NCI-H524 treated with DMSO at 0.1 percent for 48 hours (cell line): ENCODE measurements around the gene ZNF672.

ENCODE experiments used
- DNase-seq: peaks from one replicate; lab custom pipeline; 2025; lab: John Stamatoyannopoulos, UW

Gene ZNF672

GRCh38 chr1:248837045-248837780 is 811 bp upstream of the ZNF672 start:
- no peak for DNase-seq

- peak; percentile 31 for DNase-seq
These were observed 538 bp downstream of the ZNF672 start for GRCh38 chr1:248838357-248839167.

GRCh38 chr1:248839168-248839555 is 1.1 kb downstream of the ZNF672 start:
- no peak for DNase-seq

- DNase-seq = no peak
These were observed 2.9 kb downstream of the ZNF672 start for GRCh38 chr1:248840946-248841345.

DNA sequence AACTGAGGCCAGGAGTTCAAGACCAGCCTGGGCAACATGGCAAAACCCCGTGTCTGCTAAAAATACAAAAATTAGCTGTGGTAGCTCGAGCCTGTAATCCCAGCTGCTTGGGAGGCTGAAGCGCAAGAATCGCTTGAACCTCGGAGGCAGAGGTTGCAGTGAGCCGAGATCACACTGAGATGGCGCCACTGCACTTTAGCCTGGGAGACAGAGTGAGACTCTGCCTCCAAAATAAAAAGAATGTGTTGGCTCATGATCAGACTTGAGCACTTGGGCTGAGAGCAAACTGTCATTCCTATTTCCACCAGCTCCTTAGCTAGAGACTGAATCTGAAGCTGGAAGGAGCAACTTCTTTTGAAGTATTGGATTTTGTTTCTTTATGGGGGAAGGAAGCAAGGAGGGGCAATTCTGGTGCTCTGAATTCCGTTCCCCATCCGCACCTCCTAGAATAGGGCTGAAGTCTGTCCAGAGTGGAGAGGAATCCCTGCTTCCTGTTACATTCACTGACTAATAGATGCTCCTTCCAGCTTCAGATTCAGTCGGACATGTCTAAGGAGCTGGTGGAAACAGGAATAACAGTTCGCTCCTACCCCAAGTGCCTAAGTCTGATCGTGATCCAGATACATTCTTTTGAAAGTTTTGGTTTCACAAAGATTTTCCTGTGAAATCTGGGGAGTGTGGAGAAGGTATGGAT is 3.8 kb downstream of the ZNF672 start:
- no peak for DNase-seq

DNA sequence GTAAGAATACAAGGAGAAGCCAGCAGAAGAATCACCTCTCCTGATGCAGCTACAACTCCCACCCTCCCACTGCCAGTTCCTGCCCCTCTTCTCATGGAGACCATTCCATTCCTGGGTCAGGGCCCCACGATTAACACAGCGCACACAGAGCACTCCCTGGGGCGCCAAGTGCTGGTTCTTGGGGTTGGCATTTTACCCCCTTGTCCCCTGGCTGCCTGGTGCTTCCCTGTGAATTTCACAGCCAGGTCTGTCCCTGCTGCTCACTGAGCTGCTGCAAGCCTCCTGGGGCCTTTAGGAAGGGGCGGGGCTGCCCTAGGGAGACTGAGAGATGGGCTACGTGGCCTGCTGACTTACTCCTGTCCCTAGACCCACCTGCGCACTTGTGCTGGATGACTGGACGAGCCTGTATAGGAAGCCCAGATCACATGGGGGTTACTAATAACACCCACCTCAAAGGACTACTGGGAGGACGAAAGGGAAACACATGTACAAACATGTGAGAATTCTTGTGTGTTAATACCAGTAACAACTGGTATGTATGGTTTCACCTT is 4.8 kb downstream of the ZNF672 start:
- no peak for DNase-seq

GRCh38 chr1:248843687-248844086 is 5.7 kb downstream of the ZNF672 start:
- no peak for DNase-seq

- no peak for DNase-seq
These were observed 6.5 kb downstream of the ZNF672 start for GRCh38 chr1:248844526-248844925.

DNA sequence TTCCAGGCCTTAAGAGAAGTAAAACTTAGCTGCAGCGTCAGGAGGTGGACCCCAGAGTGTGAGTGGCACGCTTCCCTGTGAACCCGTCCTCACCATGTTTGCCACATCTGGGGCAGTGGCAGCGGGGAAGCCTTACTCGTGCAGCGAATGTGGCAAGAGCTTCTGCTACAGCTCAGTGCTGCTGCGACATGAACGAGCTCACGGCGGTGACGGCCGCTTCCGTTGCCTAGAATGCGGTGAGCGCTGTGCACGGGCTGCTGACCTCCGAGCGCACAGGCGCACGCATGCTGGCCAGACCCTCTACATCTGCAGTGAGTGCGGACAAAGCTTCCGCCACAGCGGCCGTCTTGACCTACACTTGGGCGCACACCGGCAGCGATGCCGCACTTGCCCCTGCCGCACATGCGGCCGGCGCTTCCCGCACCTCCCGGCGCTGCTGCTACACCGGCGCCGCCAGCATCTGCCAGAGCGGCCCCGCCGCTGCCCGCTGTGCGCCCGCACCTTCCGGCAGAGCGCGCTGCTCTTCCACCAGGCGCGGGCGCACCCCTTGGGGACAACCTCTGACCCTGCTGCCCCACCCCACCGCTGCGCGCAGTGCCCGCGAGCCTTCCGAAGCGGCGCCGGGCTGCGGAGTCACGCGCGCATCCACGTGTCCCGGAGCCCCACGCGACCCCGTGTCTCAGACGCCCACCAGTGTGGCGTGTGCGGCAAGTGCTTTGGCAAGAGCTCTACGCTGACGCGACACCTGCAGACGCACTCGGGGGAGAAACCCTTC is 9.3 kb downstream of the ZNF672 start:
- DNase-seq = no peak

- no peak for DNase-seq
These were observed 10.0 kb downstream of the ZNF672 start for GRCh38 chr1:248847956-248848561.

- no peak for DNase-seq
These were observed 10.6 kb downstream of the ZNF672 start for GRCh38 chr1:248848602-248849001.

- DNase-seq = no peak
These were observed 11.1 kb downstream of the ZNF672 start for GRCh38 chr1:248849152-248849551.

DNA sequence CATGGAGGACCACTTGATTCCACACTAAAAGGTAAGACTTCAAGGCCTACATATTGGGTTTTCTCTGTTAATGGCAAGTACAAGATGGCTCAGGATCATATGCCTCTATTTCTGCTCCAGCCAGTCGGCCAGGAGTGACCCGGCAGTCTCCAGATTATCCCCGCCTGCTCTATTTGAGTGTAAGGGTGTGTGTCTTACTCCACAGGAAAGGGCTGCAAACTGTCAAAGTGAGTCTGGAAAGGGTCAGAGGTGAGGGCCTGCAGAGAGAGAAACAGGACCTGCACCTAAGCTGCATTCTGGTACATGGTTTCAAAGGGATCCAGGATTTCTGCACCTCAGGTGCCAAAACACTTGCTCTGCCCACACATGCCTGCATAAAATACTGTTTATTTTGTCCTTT is 11.6 kb downstream of the ZNF672 start:
- DNase-seq = no peak

DNA sequence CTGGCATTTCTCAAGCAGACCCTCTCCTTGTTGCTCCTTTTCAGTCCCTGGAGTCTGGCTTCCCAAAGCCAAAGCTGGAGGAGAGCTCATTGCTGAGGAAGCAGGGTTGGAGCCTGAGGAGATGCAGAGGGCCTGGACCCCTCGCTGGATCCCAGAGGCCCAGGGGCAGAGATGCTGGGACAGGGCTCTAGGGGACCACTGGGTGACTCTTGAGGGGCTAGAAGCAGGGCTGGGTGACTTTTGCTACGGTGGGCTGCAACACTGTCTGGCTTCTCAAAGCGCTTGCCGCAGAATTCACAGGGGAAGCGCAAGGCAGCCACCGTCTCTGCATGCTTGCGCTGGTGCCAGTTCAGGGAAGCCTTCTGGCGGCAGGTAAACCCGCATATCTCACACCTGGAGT is 12.1 kb downstream of the ZNF672 start:
- DNase-seq = no peak

DNA sequence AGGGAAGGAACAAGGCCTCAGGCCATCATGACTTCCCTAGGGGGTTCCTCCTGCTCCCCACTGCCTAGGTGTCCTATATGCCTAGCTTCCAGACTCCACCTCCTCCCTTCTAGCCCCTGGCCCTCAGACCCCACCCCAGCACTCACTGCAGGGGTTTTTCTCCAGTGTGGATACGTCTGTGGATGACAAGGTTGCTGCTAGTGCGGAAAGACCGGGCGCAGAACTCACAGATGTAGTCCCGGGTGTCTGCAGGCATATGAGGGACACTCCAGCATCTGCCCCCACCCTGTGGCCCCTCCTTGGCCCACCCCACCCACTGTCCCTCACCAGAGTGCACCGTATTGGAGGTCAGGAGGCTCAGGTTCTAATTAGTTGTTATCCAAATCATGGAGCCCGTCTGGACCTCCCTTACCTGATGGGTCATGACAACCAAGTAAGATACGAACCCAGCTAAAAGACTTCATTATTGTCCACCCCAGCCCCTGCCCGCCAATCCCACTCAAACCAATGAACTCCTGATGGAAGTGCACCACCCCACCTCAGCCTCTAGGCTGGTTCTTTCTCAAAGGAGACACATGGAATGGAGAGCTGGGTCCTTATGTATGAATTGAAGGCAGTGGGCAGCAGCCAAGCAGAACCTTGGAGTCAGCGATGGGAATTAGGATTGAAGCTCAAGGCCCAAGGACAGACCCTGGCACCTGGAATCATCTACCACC is 12.7 kb downstream of the ZNF672 start:
- no peak for DNase-seq

DNA sequence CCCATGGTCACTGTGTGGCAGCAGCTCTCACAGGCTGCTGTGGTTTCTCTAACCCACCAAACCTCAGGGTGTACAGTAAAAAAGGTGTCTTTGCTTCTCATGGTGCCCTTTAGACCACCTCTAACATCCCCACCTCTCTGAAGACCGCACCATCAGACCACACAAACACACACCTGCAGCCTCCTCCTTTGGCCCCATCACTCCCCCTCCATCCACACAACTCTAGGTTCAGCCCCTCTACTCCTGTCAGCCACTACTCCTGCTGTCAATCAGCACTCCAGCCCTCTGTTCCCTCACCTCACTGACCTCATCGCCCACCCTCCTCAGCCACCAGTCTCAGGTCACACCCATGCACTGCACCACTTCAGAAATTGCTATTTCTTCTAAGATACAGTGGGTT is 13.4 kb downstream of the ZNF672 start:
- no peak for DNase-seq

DNA sequence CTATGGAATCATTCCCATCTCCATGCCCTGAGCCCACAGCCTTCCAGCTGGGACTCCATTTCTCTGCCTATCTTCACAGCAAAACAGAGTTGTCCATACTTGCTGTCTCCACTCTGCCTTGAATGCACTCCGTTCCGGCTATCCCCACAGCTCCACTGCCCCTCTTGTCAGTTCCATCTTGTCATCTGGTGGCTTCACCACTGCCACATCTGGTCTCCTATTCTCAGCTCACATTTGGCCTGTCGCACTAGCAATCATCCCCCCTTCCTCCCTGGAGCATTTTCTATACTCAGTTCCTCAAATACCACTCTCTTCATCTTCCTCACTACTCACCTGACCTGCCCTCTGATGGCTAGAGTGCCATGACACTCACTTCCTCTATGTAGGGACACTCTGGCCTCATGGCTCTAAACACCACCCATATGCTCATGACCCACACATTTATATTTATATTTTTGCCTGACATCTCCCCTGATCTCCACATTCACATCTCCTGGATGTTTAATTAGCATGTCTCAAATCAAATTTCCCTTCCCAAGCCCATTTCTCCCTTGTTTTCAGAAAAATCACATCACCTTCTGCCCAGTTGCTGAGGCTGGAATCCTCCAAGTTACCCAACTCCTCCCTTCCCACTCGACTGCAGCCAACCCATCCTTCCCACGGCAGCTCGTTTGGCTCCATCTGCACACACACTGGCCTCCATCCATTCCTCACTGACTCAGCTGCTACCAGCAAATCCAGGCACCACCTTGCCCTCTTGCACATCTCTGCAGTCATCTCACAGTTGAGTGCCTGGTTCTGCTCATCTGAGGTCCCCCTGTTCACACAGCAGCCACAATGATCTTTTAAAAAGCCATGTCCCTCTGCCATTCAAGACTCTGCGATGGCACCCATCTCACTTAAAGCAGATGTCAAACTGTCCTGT is 14.7 kb downstream of the ZNF672 start:
- DNase-seq = no peak

- DNase-seq = no peak
These were observed 15.8 kb downstream of the ZNF672 start for GRCh38 chr1:248853663-248854375.

GRCh38 chr1:248855580-248855979 is 17.6 kb downstream of the ZNF672 start:
- DNase-seq = no peak
